Activated T-helper 17 cell treated with anti-CD3 and anti-CD28 coated beads, Interleukin-2, amount 50 U/mL, for 72 hours (primary cell): Measurements from ENCODE around the gene UBE2G2. TPM values are rescaled to one million over a fixed set of nuclear protein-coding genes. Genes with fewer than 3 reads are reported as not detected.

Source experiments
- ATAC-seq: fragments of 150-1000 bp; cut with Tn5 transposase; replicated peaks from 2 replicates; pipeline ENCODE4 v1.10.0; 2021; ENCODE audit warnings: mild to moderate bottlenecking, moderate library complexity
- H3K27ac Mint-ChIP-seq: one replicate; pipeline ENCODE4 v1.8.0; 2022; ENCODE audit warnings: mixed read lengths
- H3K27me3 Mint-ChIP-seq: one replicate; pipeline ENCODE4 v1.8.0; 2022; ENCODE audit warnings: mixed read lengths
- H3K36me3 Mint-ChIP-seq: one replicate; pipeline ENCODE4 v1.8.0; 2022; ENCODE audit warnings: low read depth, mild to moderate bottlenecking, mixed read lengths
- H3K4me1 Mint-ChIP-seq: one replicate; pipeline ENCODE4 v1.8.0; 2022; ENCODE audit warnings: mixed read lengths
- H3K4me3 Mint-ChIP-seq: one replicate; pipeline ENCODE4 v1.8.0; 2022; ENCODE audit warnings: mild to moderate bottlenecking, mixed read lengths
- H3K9me3 Mint-ChIP-seq: one replicate; pipeline ENCODE4 v1.8.0; 2022; ENCODE audit warnings: mixed read lengths
- total RNA-seq, 2 donors: library from RNA; stranded (reverse); gene quantifications; one replicate each; pipeline ENCODE4 v1.2.3, GENCODE V29; 2022

UBE2G2 gene
- total RNA-seq, 2 donors from 2014 or later: 88.9 to 136 TPM

GRCh38 chr21:44792702-44793591 is 8.7 kb downstream of the UBE2G2 start:
- Mint-ChIP-seq H3K36me3 (peaks cover 77% of the 10 kb centered on the region), H3K4me3 (peak overlapping the region; percentile 25), H3K27me3 (no peaks in the 10 kb centered on the region), H3K27ac (peak overlapping the region; percentile 71), H3K4me1 (peaks cover 24% of the 10 kb centered on the region), H3K9me3 (no peaks in the 10 kb centered on the region)
- ATAC-seq: peak; percentile 93

- Mint-ChIP-seq H3K36me3 (peaks cover 77% of the 10 kb centered on the region), H3K27me3 (no peaks in the 10 kb centered on the region), H3K9me3 (no peaks in the 10 kb centered on the region), H3K4me1 (peaks cover 22% of the 10 kb centered on the region), H3K27ac (no peak overlapping the region), H3K4me3 (no peak overlapping the region)
- no peak for ATAC-seq
Observed at GRCh38 chr21:44791993-44792392, 9.6 kb downstream of the UBE2G2 start.

GRCh38 chr21:44791246-44791645 is 10.4 kb downstream of the UBE2G2 start:
- Mint-ChIP-seq H3K27me3 (no peaks in the 10 kb centered on the region), H3K4me1 (peaks cover 16% of the 10 kb centered on the region), H3K36me3 (peaks cover 77% of the 10 kb centered on the region), H3K9me3 (no peaks in the 10 kb centered on the region), H3K4me3 (no peak overlapping the region), H3K27ac (no peak overlapping the region)
- no peak for ATAC-seq

GRCh38 chr21:44790368-44790767 is 11.3 kb downstream of the UBE2G2 start:
- no peak for ATAC-seq
- Mint-ChIP-seq H3K27ac (no peak overlapping the region), H3K4me3 (no peak overlapping the region), H3K9me3 (no peaks in the 10 kb centered on the region), H3K36me3 (peaks cover 77% of the 10 kb centered on the region), H3K4me1 (peaks cover 17% of the 10 kb centered on the region), H3K27me3 (no peaks in the 10 kb centered on the region)

- ATAC-seq: peak; percentile 42
- Mint-ChIP-seq H3K27ac (peak overlapping the region; percentile 47), H3K4me3 (no peak overlapping the region), H3K9me3 (no peaks in the 10 kb centered on the region), H3K36me3 (peaks cover 78% of the 10 kb centered on the region), H3K27me3 (no peaks in the 10 kb centered on the region), H3K4me1 (peaks cover 17% of the 10 kb centered on the region)
Observed at GRCh38 chr21:44789880-44790279, 11.7 kb downstream of the UBE2G2 start.

- Mint-ChIP-seq H3K27me3 (no peaks in the 10 kb centered on the region), H3K27ac (peak overlapping the region; percentile 30), H3K9me3 (no peaks in the 10 kb centered on the region), H3K36me3 (peaks cover 76% of the 10 kb centered on the region), H3K4me1 (peaks cover 11% of the 10 kb centered on the region), H3K4me3 (no peak overlapping the region)
- ATAC-seq: no peak
Observed at GRCh38 chr21:44785620-44786335, 15.8 kb downstream of the UBE2G2 start.

- Mint-ChIP-seq H3K9me3 (no peaks in the 10 kb centered on the region), H3K27me3 (no peaks in the 10 kb centered on the region), H3K36me3 (peaks cover 75% of the 10 kb centered on the region), H3K4me3 (no peak overlapping the region), H3K4me1 (peaks cover 11% of the 10 kb centered on the region), H3K27ac (no peak overlapping the region)
- ATAC-seq: no peak
Observed at GRCh38 chr21:44784810-44785209, 16.8 kb downstream of the UBE2G2 start.

- ATAC-seq: no peak
- Mint-ChIP-seq H3K9me3 (no peaks in the 10 kb centered on the region), H3K36me3 (peaks cover 81% of the 10 kb centered on the region), H3K27me3 (no peaks in the 10 kb centered on the region), H3K27ac (no peak overlapping the region), H3K4me3 (no peak overlapping the region), H3K4me1 (peaks cover 17% of the 10 kb centered on the region)
Observed at GRCh38 chr21:44783020-44783696, 18.5 kb downstream of the UBE2G2 start.

- Mint-ChIP-seq H3K4me1 (peaks cover 13% of the 10 kb centered on the region), H3K36me3 (peaks cover 83% of the 10 kb centered on the region), H3K27me3 (no peaks in the 10 kb centered on the region), H3K27ac (no peak overlapping the region), H3K9me3 (no peaks in the 10 kb centered on the region), H3K4me3 (no peak overlapping the region)
- no peak for ATAC-seq
Observed at GRCh38 chr21:44780767-44781459, 20.7 kb downstream of the UBE2G2 start.

- H3K27ac Mint-ChIP-seq: no peak overlapping the region
- peaks cover 83% of the 10 kb centered on the region for H3K36me3 Mint-ChIP-seq
Observed at GRCh38 chr21:44780137-44780502, 21.5 kb downstream of the UBE2G2 start.

GRCh38 chr21:44779417-44780136 is 22.0 kb downstream of the UBE2G2 start:
- Mint-ChIP-seq H3K9me3 (no peaks in the 10 kb centered on the region), H3K36me3 (peaks cover 84% of the 10 kb centered on the region)

More at GRCh38 chr21:44780137-44780502, 21.5 kb downstream of the UBE2G2 start:
- H3K4me3 Mint-ChIP-seq: no peak overlapping the region
- no peaks in the 10 kb centered on the region for H3K27me3 Mint-ChIP-seq
- H3K4me1 Mint-ChIP-seq: peaks cover 11% of the 10 kb centered on the region
- H3K9me3 Mint-ChIP-seq: no peaks in the 10 kb centered on the region
- ATAC-seq: no peak

GRCh38 chr21:44778983-44779382 is 22.6 kb downstream of the UBE2G2 start:
- Mint-ChIP-seq H3K4me3 (peak overlapping the region; percentile 24), H3K36me3 (peaks cover 84% of the 10 kb centered on the region), H3K27ac (peak overlapping the region; percentile 51), H3K27me3 (no peaks in the 10 kb centered on the region), H3K9me3 (no peaks in the 10 kb centered on the region), H3K4me1 (peaks cover 11% of the 10 kb centered on the region)
- ATAC-seq: no peak

More at GRCh38 chr21:44779417-44780136, 22.0 kb downstream of the UBE2G2 start:
- Mint-ChIP-seq H3K27ac (no peak overlapping the region), H3K27me3 (no peaks in the 10 kb centered on the region), H3K4me1 (peaks cover 11% of the 10 kb centered on the region), H3K4me3 (no peak overlapping the region)
- ATAC-seq: no peak

GRCh38 chr21:44778499-44778911 is 23.1 kb downstream of the UBE2G2 start:
- ATAC-seq: peak; percentile 72
- H3K36me3 Mint-ChIP-seq: peaks cover 84% of the 10 kb centered on the region
- H3K4me3 Mint-ChIP-seq: peak overlapping the region; percentile 24
- H3K9me3 Mint-ChIP-seq: no peaks in the 10 kb centered on the region
- H3K4me1 Mint-ChIP-seq: peaks cover 11% of the 10 kb centered on the region
- H3K27me3 Mint-ChIP-seq: no peaks in the 10 kb centered on the region
- H3K27ac Mint-ChIP-seq: peak overlapping the region; percentile 51
